ENCODE data around the gene TCHHL1.
"Not testable (repeated sequence)": the region's sequence is repeated elsewhere in the genome, so short reads cannot be mapped to it uniquely, and the experiment has no call there.

Gene TCHHL1

GRCh38 chr1:152086760-152087159, 2.1 kb downstream of the TCHHL1 start:
- H3K27me3 ChIP-seq (ENCODE audit: low read depth, low read length): peaks cover 72% of the 10 kb centered on the region
- H3K36me3 ChIP-seq (replicated peaks; ENCODE audit: low read depth, low read length): no peaks in the 10 kb centered on the region
- H3K9ac ChIP-seq (ENCODE audit: low read length): no peak overlapping the region
- no peaks in the 10 kb centered on the region for H3K9me3 ChIP-seq (ENCODE audit: insufficient read depth, low read length)
- no peaks in the 10 kb centered on the region for H4K20me1 ChIP-seq (ENCODE audit: insufficient read depth, low read length)
- no peak overlapping the region for H3K27ac ChIP-seq (ENCODE audit: low read length)
- H2AFZ ChIP-seq (ENCODE audit: low read depth, low read length): no peak overlapping the region
- H3K4me2 ChIP-seq (ENCODE audit: low read length): no peak overlapping the region
- TF ChIP-seq EZH2phosphoT487 (IDR thresholded peaks at IDR 0.05; ENCODE audit: low read depth) (no peak), CTCF (IDR thresholded peaks at IDR 0.05; ENCODE audit: low read depth, low read length) (no peak)
- H3K4me3 ChIP-seq (ENCODE audit: low read length): no peak overlapping the region
- H3K4me1 ChIP-seq (ENCODE audit: low read length): no peaks in the 10 kb centered on the region
- no peaks in the 10 kb centered on the region for H3K79me2 ChIP-seq (ENCODE audit: low read length)

DNA sequence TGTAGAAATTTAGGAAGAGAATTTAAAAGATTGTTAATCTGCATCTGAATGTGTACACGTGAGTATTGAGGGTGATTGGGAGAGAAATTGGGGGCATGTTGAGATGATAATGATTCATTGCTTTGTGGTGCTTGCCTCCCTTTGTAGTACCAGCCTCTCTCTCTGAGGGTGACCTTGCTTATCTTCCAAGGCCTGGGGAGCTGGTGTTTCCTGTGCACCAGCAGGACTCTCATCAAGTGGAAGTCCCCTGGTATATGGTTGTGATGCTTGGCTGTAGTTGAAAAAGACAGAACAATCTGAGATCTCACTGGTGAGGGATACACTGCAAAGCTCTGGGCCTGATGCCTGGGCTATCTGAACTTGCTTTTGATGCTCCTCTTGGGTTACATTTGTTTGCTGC, 4.0 kb downstream of the TCHHL1 start:
- Histone ChIP-seq H3K27ac (ENCODE audit: low read length) (no peak overlapping the region), H3K4me2 (ENCODE audit: low read length) (no peak overlapping the region), H3K27me3 (ENCODE audit: low read depth, low read length) (peaks cover 56% of the 10 kb centered on the region), H3K9me3 (ENCODE audit: insufficient read depth, low read length) (no peaks in the 10 kb centered on the region), H3K4me1 (ENCODE audit: low read length) (no peaks in the 10 kb centered on the region), H2AFZ (ENCODE audit: low read depth, low read length) (no peak overlapping the region), H3K4me3 (ENCODE audit: low read length) (no peak overlapping the region), H3K9ac (ENCODE audit: low read length) (no peak overlapping the region), H3K36me3 (replicated peaks; ENCODE audit: low read depth, low read length) (no peaks in the 10 kb centered on the region), H4K20me1 (ENCODE audit: insufficient read depth, low read length) (no peaks in the 10 kb centered on the region), H3K79me2 (ENCODE audit: low read length) (no peaks in the 10 kb centered on the region)
- no peak for TF ChIP-seq CTCF (IDR thresholded peaks at IDR 0.05; ENCODE audit: low read depth, low read length)

DNA sequence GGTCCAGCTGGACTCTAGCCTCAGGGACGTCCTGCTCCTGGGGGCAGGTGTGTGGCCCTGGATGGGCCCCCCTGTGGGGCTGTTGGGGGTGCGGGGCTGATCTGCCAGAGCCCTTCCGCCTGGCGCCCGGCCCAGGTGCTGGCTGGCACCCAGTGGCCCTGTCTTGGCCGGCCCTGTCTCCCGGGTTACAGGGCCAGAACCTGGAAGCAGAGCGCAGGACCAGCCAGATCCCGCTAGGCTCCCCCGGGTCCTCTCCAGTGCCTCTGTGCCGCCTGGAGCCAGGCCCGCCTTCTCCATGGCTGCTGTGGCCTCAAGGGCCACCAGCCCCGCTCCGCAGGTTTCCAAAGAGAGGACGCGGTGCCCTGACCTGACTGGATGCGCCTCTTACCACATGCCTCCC, 7.8 kb downstream of the TCHHL1 start:
- not testable (repeated sequence) for H2AFZ ChIP-seq (ENCODE audit: low read depth, low read length); H3K4me3 ChIP-seq (ENCODE audit: low read length); H3K9ac ChIP-seq (ENCODE audit: low read length); H3K36me3 ChIP-seq (replicated peaks; ENCODE audit: low read depth, low read length); H4K20me1 ChIP-seq (ENCODE audit: insufficient read depth, low read length); H3K4me2 ChIP-seq (ENCODE audit: low read length); H3K4me1 ChIP-seq (ENCODE audit: low read length); H3K27ac ChIP-seq (ENCODE audit: low read length); H3K79me2 ChIP-seq (ENCODE audit: low read length); H3K9me3 ChIP-seq (ENCODE audit: insufficient read depth, low read length)
- peaks cover 34% of the 10 kb centered on the region for H3K27me3 ChIP-seq (ENCODE audit: low read depth, low read length)

DNA sequence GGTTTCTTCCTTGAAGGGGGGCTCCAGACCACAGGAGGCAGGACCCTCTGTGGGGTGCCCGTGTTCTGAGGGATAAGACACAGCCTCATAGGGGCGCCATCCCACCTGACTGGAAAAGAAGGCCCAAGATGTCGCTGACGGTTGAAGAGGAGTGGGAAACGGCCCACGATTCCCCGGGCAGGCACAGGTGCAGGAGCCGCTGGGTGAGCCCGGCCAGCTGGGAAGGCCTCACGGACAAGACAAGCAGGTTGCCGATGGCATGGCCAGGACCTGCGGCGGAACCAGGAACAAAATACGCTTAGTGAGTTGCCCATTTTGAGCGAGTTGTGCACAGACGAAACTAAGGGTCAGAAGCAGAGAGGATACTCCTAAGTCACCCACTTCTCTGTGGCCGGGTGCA, 8.4 kb downstream of the TCHHL1 start:
- H3K9ac ChIP-seq (ENCODE audit: low read length); H4K20me1 ChIP-seq (ENCODE audit: insufficient read depth, low read length); H3K36me3 ChIP-seq (replicated peaks; ENCODE audit: low read depth, low read length); H3K4me2 ChIP-seq (ENCODE audit: low read length); H3K27ac ChIP-seq (ENCODE audit: low read length); H3K79me2 ChIP-seq (ENCODE audit: low read length); H2AFZ ChIP-seq (ENCODE audit: low read depth, low read length); H3K4me3 ChIP-seq (ENCODE audit: low read length); H3K9me3 ChIP-seq (ENCODE audit: insufficient read depth, low read length); H3K4me1 ChIP-seq (ENCODE audit: low read length): not testable (repeated sequence)
- peaks cover 35% of the 10 kb centered on the region for H3K27me3 ChIP-seq (ENCODE audit: low read depth, low read length)

DNA sequence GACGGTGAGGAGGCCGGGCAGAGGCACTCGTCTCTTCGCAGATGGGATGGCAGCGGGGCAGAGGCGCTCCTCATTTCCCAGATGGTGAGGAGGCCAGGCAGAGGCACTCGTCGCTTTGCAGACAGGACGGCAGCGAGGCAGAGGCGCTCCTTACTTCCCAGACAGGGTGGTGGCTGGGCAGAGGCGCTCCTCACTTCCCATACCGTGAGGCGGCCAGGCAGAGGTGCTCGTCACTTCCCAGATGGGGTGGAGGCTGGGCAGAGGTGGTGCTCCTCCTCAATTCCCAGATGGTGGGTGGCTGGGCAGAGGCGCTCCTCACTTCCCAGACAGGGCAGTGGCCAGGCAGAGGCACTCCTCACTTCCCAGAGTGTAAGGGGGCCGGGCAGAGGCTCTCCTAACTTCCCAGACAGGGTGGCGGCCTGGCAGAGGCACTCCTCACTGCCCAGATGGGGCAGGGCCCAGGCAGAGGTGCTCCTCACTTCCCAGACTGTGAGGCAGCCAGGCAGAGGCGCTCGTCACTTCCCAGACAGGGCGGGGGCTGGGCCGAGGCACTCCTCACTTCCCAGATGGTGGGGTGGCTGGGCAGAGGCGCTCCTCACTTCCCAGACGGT, 9.9 kb downstream of the TCHHL1 start:
- Histone ChIP-seq H3K27ac (ENCODE audit: low read length) (no peak overlapping the region), H3K4me2 (ENCODE audit: low read length) (no peak overlapping the region), H2AFZ (ENCODE audit: low read depth, low read length) (no peak overlapping the region), H3K9ac (ENCODE audit: low read length) (no peak overlapping the region), H4K20me1 (ENCODE audit: insufficient read depth, low read length) (no peaks in the 10 kb centered on the region), H3K4me3 (ENCODE audit: low read length) (no peak overlapping the region), H3K9me3 (ENCODE audit: insufficient read depth, low read length) (no peaks in the 10 kb centered on the region), H3K4me1 (ENCODE audit: low read length) (no peaks in the 10 kb centered on the region), H3K27me3 (ENCODE audit: low read depth, low read length) (peaks cover 38% of the 10 kb centered on the region), H3K79me2 (ENCODE audit: low read length) (no peaks in the 10 kb centered on the region), H3K36me3 (replicated peaks; ENCODE audit: low read depth, low read length) (no peaks in the 10 kb centered on the region)
- TF ChIP-seq CTCF (IDR thresholded peaks at IDR 0.05; ENCODE audit: low read depth, low read length) (no peak), EZH2phosphoT487 (IDR thresholded peaks at IDR 0.05; ENCODE audit: low read depth) (no peak)
